Right lobe of liver (tissue), 4 donors: Measurements from ENCODE around the gene RPL19.

Experiments
- POLR2A ChIP-seq: fragments of 450-650 bp; IDR thresholded peaks from one replicate; pipeline ENCODE4 v1.6.1; 2017; ENCODE audit warnings: antibody characterized with exemption, mild to moderate bottlenecking
- TF ChIP-seq, protein P1 (sequence below), 4 donors: fragments of 200-600 bp in 3 of 4; fragments of 450-650 bp in 1 of 4; IDR thresholded peaks; one replicate each; pipeline versions ENCODE4 v1.5.1 to v1.8.0; 2016 to 2022; ENCODE audit warnings: antibody characterized with exemption in 4 of 4, mild to moderate bottlenecking in 2 of 4
- donor health status: DM: no; HTN: no; CAD: no.
- donor health status: DM: no; HTN: no; CAD: no.
- donor health status: DM: no; HTN: yes; CAD: no.

DNA sequence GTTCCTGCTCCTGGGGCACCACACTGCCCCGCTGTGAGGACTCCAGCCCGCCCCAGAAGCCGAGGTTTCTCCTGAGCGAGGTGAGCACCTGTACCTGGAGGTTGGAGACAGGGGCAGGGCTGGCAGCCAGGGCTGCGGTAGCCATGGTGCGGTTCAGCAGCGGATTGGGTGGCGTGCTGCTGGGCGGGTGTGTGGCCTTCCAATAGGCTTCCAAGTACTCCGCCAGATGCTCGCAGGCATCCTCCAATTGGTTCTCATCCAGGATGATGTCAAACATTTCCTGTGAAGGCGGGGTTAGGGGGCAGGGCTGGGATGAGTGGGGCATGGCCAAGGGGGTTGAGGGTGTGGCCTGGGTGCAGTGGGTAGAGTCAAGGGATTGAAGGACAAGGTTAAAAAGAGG, 22.8 kb upstream of the RPL19 start:
- TF ChIP-seq, protein P1, sequence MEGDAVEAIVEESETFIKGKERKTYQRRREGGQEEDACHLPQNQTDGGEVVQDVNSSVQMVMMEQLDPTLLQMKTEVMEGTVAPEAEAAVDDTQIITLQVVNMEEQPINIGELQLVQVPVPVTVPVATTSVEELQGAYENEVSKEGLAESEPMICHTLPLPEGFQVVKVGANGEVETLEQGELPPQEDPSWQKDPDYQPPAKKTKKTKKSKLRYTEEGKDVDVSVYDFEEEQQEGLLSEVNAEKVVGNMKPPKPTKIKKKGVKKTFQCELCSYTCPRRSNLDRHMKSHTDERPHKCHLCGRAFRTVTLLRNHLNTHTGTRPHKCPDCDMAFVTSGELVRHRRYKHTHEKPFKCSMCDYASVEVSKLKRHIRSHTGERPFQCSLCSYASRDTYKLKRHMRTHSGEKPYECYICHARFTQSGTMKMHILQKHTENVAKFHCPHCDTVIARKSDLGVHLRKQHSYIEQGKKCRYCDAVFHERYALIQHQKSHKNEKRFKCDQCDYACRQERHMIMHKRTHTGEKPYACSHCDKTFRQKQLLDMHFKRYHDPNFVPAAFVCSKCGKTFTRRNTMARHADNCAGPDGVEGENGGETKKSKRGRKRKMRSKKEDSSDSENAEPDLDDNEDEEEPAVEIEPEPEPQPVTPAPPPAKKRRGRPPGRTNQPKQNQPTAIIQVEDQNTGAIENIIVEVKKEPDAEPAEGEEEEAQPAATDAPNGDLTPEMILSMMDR (IDR thresholded peaks at IDR 0.05) = no peak
- TF ChIP-seq POLR2A = no peak
